HUES48 (cell line): ENCODE results near the gene CPEB3.

Source experiments
- H3K27ac ChIP-seq: one replicate; pipeline ENCODE4 v1.7.0; 2013; ENCODE audit warnings: low read depth, low read length, inconsistent platforms
- H3K27me3 ChIP-seq: 2 replicates; pipeline ENCODE4 v1.6.1; 2013; ENCODE audit warnings: mild to moderate bottlenecking, low read length; ENCODE audit not compliant: control insufficient read depth, insufficient read depth
- H3K36me3 ChIP-seq: 2 replicates; pipeline ENCODE4 v1.6.1; 2013; ENCODE audit warnings: low read length; ENCODE audit not compliant: control insufficient read depth, insufficient read depth
- H3K4me1 ChIP-seq: 2 replicates; pipeline ENCODE4 v1.6.1; 2013; ENCODE audit warnings: mild to moderate bottlenecking, low read length; ENCODE audit not compliant: control insufficient read depth, insufficient read depth
- H3K4me3 ChIP-seq: 2 replicates; pipeline ENCODE4 v1.5.1; 2013; ENCODE audit warnings: mild to moderate bottlenecking, low read depth, low read length
- H3K9ac ChIP-seq: 2 replicates; pipeline ENCODE4 v1.6.1; 2013; ENCODE audit warnings: mild to moderate bottlenecking, low read depth, low read length, moderate library complexity
- H3K9me3 ChIP-seq: 2 replicates; pipeline ENCODE4 v1.6.1; 2013; ENCODE audit warnings: low read length; ENCODE audit not compliant: control insufficient read depth, insufficient read depth

CPEB3 gene

GRCh38 chr10:92208736-92209135 lies 82.1 kb downstream of the CPEB3 start:
- Histone ChIP-seq H3K9ac (no peak overlapping the region), H3K27ac (no peak overlapping the region), H3K36me3 (no peaks in the 10 kb centered on the region), H3K4me1 (no peaks in the 10 kb centered on the region), H3K9me3 (no peaks in the 10 kb centered on the region), H3K4me3 (no peak overlapping the region), H3K27me3 (no peaks in the 10 kb centered on the region)

GRCh38 chr10:92208157-92208720 lies 82.6 kb downstream of the CPEB3 start:
- no peaks in the 10 kb centered on the region for H3K4me1 ChIP-seq
- no peaks in the 10 kb centered on the region for H3K27me3 ChIP-seq
- no peak overlapping the region for H3K9ac ChIP-seq
- H3K4me3 ChIP-seq = no peak overlapping the region
- no peaks in the 10 kb centered on the region for H3K36me3 ChIP-seq
- no peak overlapping the region for H3K27ac ChIP-seq
- H3K9me3 ChIP-seq = no peaks in the 10 kb centered on the region

DNA sequence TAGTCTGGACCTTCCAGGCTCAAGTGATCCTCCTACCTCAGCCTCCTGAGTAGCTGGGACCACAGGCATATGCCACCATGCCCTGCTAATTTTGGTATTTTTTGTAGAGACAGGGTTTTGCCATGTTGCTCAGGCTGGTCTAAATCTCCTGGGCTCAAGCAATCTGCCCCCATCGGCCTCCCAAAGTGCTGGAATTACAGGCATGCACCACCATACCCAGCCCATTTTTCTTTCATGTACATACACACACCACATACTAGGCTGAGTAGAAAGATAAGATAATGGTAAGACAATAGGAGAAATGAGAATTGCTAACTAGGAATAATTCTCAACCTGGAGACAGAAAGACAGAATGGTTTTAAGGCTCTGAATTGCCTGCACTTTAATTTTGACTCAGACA lies 83.8 kb downstream of the CPEB3 start:
- no peaks in the 10 kb centered on the region for H3K4me1 ChIP-seq
- no peak overlapping the region for H3K9ac ChIP-seq
- no peaks in the 10 kb centered on the region for H3K36me3 ChIP-seq
- no peak overlapping the region for H3K27ac ChIP-seq
- no peaks in the 10 kb centered on the region for H3K27me3 ChIP-seq
- no peaks in the 10 kb centered on the region for H3K9me3 ChIP-seq
- no peak overlapping the region for H3K4me3 ChIP-seq

DNA sequence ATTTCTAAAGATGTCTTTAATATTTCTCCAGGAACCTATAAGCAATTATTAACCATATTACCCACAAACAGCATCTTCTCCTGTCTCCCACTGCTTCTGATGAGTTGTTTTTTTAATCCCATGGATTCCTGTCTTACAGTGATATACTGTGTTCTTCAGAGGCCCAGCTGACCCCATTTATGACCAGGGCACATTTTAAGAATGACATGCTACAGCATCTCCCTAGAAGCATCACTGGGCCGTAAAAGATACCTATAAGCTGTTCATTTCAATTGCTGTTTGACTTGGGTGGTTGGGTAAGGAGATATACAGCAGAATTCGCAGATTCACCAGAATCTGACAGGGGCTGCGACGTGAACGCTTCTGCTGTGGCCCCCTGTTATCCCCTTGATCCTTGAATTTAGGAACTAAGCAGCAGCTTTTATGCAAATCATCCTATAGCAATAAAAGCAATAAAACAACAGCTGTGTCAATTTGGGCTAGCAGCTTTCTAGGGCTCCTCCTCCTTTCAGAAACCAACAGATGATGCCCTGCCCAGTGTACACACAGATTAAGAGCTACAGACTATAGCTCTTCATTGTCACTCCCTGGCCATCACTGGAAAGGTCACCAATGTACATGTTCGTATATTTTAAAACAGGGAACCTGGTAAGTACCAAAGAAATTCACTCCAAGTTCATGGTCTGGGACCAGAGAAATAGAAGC lies 86.8 kb downstream of the CPEB3 start:
- Histone ChIP-seq H3K36me3 (no peaks in the 10 kb centered on the region), H3K27ac (no peak overlapping the region), H3K27me3 (no peaks in the 10 kb centered on the region), H3K4me1 (no peaks in the 10 kb centered on the region), H3K9ac (no peak overlapping the region), H3K4me3 (no peak overlapping the region), H3K9me3 (no peaks in the 10 kb centered on the region)

GRCh38 chr10:92202536-92202935 lies 88.3 kb downstream of the CPEB3 start:
- Histone ChIP-seq H3K36me3 (no peaks in the 10 kb centered on the region), H3K4me3 (no peak overlapping the region), H3K9me3 (no peaks in the 10 kb centered on the region), H3K27me3 (no peaks in the 10 kb centered on the region), H3K27ac (no peak overlapping the region), H3K9ac (no peak overlapping the region), H3K4me1 (no peaks in the 10 kb centered on the region)

- no peak overlapping the region for H3K27ac ChIP-seq
- no peaks in the 10 kb centered on the region for H3K36me3 ChIP-seq
- no peaks in the 10 kb centered on the region for H3K27me3 ChIP-seq
- H3K9me3 ChIP-seq = no peaks in the 10 kb centered on the region
- no peaks in the 10 kb centered on the region for H3K4me1 ChIP-seq
- H3K4me3 ChIP-seq = no peak overlapping the region
- no peak overlapping the region for H3K9ac ChIP-seq
These were observed 90.3 kb downstream of the CPEB3 start for GRCh38 chr10:92200564-92200963.

DNA sequence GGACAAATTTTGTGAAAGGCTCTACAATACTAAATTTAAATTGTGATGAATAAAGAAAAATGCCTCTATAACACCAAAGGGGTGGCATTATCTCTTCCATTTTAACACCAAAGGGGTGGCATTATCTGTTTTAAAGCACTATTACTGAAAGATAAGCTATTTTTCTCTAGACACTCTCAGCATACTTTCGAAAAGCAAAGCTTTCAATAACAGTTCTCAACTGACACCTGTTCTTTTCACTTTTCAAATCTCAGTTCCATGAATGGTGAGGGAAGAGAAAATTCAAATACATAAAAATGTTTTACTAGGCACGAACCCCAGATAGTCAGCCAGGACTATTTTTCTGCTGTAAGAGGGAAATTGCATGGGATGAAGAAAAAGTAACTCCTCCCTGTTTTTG lies 103.8 kb downstream of the CPEB3 start:
- Histone ChIP-seq H3K4me1 (no peaks in the 10 kb centered on the region), H3K4me3 (no peak overlapping the region), H3K27ac (no peak overlapping the region)

GRCh38 chr10:92184977-92185376 lies 105.9 kb downstream of the CPEB3 start:
- no peaks in the 10 kb centered on the region for H3K27me3 ChIP-seq
- no peaks in the 10 kb centered on the region for H3K9me3 ChIP-seq
- no peaks in the 10 kb centered on the region for H3K36me3 ChIP-seq
- H3K27ac ChIP-seq = no peak overlapping the region
- no peak overlapping the region for H3K4me3 ChIP-seq
- H3K4me1 ChIP-seq = peaks cover 7% of the 10 kb centered on the region; the same call in 1 of the 2 replicates
- H3K9ac ChIP-seq = no peak overlapping the region

More for the DNA sequence above, 103.8 kb downstream of the CPEB3 start:
- H3K9ac ChIP-seq = no peak overlapping the region
- H3K27me3 ChIP-seq = no peaks in the 10 kb centered on the region
- H3K36me3 ChIP-seq = no peaks in the 10 kb centered on the region
- H3K9me3 ChIP-seq = no peaks in the 10 kb centered on the region

DNA sequence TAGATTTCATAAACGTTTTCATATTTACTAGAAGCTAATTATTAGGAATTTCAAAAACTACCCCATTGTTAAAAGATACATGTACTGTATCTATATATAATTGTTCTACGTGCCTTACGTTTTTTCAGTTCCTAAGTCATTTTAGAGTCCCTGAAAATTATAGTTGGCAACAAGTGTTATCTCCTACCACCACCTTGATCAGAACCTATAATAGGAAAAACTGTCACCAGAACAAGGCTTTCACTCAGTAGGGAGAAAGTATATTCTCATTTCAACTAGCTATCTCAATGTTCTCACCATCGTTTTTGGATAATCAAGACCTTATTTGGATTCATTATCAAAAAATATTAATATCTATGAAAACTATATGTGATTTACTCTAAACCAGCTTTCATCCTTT lies 107.7 kb downstream of the CPEB3 start:
- no peak overlapping the region for H3K4me3 ChIP-seq
- H3K27ac ChIP-seq = no peak overlapping the region
- H3K9ac ChIP-seq = no peak overlapping the region
- H3K9me3 ChIP-seq = no peaks in the 10 kb centered on the region
- H3K27me3 ChIP-seq = no peaks in the 10 kb centered on the region
- H3K36me3 ChIP-seq = no peaks in the 10 kb centered on the region
- peaks cover 7% of the 10 kb centered on the region; the same call in 1 of the 2 replicates for H3K4me1 ChIP-seq

- Histone ChIP-seq H3K9ac (no peak overlapping the region), H3K4me3 (no peak overlapping the region), H3K27ac (no peak overlapping the region), H3K36me3 (no peaks in the 10 kb centered on the region), H3K9me3 (no peaks in the 10 kb centered on the region), H3K27me3 (no peaks in the 10 kb centered on the region), H3K4me1 (peaks cover 7% of the 10 kb centered on the region; the same call in 1 of the 2 replicates)
These were observed 109.3 kb downstream of the CPEB3 start for GRCh38 chr10:92181575-92181974.

- H3K27me3 ChIP-seq = no peaks in the 10 kb centered on the region
- H3K27ac ChIP-seq = no peak overlapping the region
- H3K9me3 ChIP-seq = no peaks in the 10 kb centered on the region
- H3K36me3 ChIP-seq = no peaks in the 10 kb centered on the region
- peaks cover 7% of the 10 kb centered on the region; the same call in 1 of the 2 replicates for H3K4me1 ChIP-seq
- no peak overlapping the region for H3K9ac ChIP-seq
- H3K4me3 ChIP-seq = no peak overlapping the region
These were observed 110.5 kb downstream of the CPEB3 start for GRCh38 chr10:92180399-92180798.
